GM18861 (cell line): Measurements from ENCODE around the gene ASTN2.

ENCODE experiments used
- ATAC-seq: cut with Tn5 transposase; IDR thresholded peaks from one replicate; pipeline ENCODE4 v1.9.1; 2021; ENCODE audit not compliant: unreplicated experiment

ASTN2 gene

DNA sequence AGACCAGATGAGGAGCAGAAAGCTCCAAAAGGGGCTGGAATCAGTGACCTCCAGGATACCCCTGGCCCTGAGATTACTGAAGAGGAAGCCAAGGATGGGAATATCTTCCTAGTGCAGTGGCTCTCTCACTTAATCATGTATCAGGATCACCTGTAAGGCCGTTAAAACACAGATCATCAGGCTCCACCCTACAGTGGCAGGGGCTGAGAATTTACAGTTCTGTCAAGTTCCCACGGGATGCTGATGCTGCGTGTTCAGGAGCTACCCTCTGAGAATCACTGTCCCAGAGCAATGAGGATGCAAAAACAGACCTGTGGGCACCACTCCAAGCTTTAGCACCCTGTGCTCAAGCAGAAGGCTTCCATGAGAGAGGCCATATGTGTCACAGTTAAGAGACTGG, 291.9 kb downstream of the ASTN2 start:
- no peak for ATAC-seq

DNA sequence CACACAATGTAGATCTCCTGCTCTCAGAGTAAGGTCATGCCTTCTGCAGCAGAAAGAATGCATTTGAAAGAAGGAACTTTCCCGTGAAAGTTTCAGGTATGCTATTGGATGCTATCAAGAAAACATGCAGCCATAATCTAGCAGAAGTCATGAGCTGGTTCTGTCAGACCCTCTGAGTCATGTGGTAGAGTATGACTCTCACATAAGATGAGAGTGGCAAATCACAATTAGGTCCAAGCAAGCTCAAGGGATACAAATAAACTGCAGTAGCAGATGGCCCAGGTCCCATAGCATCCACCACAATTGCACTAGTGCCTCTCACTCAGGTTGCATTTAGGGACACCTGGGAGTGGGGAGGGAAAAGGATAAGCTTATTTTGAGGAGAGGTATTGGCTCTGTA, 292.8 kb downstream of the ASTN2 start:
- ATAC-seq, result no peak

DNA sequence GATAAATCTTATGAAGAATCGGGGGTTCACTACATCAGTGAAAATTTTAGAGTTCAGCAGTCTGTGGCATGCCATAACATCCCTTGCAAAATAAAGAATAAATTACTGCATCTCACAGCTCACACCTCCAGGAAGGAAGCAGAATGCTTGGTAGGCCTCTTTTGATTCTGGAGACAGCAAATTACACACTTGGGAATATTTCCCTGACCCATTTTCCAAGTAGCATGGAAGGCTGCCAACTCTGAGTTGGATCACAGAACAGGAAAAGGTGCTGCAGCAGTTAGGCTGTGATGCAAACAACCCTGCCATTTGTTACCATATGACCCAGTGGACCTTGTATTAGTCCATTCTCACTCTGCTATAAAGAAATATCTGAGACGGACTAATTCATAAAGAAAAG, 293.5 kb downstream of the ASTN2 start:
- no peak for ATAC-seq

DNA sequence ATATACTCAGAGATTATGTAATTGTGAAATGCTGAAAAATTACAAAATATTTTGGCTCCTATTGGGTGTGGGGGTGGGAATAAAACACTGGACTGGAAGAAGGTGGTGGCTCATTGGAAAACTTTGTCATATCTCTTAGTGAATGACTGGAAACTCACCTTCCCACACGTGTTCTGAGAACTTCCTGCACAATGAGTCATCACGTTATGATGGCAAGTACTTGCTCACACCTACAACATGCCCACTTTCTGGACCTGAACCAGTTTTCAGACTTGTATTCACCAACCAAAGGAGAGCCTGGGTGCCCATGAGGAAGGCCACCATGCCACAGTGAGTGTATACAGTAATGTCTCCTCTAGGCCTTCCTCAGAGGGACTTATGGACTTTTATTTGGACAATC, 294.8 kb downstream of the ASTN2 start:
- no peak for ATAC-seq

DNA sequence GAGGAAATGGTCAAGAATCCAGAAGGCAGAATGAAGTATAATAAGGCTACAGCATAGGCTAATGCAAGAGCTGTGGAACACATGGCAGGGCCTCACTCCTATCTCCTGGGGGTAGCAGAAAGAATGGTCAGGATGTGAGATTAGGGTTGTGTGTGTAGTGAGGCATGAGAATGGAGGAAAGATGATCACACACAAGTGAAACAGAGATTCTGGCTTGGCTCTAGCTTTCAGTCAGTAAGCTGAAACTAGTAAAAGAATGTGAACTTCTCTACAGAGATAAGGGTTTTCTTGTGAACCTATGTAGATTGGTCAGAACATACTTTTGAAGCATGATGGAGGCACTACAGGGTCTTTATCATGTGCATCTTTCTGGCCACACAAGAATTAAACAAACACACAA, 298.8 kb downstream of the ASTN2 start:
- no peak for ATAC-seq

DNA sequence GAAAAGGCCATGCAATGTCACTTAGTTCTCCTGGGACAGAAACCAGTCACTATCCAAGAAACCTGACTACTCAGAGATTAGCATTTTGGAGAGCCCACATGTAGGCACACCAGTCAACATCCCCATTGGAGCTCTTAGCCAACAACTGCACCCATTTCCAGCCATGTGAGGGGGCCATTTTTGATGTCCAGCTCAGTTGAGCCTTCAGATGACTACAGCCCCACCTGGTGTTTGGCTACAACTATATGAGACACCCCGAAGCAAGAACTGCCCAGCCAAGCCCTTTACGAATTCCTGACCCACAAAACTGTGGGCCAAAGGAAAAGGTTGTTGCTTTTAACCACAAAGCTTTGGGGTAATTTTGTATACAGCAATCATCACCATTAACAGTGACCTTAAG, 300.1 kb downstream of the ASTN2 start:
- ATAC-seq, result no peak

DNA sequence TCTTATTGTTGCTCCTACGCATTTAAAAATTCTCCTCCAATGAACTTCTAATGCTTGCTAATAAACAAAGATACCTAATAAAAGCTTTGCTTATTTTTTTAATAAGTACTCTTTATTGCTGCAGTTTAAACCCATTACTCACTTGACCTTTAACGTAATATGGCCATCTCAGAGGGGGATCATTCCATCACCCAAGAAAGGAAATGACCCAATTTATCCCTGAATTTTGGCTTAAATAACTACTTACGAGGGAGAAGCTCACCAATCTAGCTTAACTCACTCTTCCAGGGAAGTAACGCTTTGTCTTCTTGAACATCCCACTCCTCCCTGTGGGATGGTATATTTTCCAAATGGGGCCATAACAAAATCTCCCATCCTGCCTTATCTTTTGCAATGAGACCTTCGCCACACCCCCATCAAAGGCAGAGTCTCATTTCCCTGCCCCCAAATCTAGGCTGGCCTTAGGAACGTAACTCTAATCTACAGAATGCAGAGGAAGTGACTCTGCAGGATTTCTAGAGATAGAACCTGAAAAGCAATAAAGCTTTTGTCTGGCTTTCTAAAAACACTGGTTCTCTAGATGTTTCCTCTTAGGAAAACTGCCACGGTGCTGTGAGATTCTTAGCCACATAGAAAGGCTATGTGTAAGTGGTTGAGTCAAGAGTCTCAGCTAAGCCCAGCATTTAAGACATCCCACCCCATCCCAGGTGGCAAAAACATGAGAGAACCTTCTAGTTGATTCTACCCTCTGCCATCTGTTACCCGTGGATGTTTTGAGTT, 310.0 kb downstream of the ASTN2 start:
- no peak for ATAC-seq

DNA sequence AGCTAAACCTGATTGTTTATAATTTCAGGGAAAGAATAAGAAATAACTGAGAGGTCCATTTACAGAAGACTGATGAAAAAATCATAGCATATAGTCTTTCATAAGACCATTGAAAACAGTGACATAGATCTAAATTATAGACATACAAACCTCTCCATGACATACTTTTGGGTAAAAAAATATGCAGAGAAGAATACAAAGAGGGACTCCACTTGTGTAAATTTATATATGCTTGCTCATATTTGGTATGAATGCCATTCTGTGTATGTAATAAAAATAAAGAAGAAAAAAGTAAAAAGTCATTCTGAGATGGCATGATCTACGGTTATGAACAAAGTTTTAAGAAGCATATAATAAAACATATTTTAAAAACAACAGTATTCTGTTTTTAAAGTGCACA, 310.7 kb downstream of the ASTN2 start:
- no peak for ATAC-seq

DNA sequence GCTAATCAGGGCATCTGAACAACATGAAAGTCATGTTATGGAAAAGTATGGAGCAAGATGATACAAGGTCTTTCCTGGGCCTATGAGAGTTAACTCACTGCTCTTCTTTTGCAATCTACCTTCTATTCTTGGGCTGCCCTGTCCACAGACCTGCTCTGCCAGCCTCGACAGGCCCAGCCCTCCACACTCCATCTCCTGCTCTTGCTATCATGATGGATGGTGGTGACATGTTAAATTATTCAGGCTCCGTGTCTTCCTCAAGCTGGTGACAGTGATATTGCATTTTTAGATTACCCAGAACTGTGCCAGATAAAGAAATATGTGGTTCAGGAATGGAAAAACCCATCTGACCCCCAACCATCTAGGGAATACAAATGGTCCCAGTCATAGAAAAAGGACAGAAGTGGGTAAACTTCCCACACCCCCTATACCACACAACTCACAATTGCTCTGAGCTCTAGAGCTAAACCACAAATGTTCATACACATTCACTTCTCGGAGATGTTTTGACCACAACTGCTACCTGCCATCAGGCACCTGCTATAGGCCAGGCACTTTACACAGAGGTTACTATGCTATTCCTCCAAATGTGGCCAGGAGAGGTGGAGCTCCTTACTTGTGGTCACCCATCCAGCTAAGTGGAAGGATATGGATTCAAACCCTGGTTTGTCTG, 311.3 kb downstream of the ASTN2 start:
- ATAC-seq, result no peak

DNA sequence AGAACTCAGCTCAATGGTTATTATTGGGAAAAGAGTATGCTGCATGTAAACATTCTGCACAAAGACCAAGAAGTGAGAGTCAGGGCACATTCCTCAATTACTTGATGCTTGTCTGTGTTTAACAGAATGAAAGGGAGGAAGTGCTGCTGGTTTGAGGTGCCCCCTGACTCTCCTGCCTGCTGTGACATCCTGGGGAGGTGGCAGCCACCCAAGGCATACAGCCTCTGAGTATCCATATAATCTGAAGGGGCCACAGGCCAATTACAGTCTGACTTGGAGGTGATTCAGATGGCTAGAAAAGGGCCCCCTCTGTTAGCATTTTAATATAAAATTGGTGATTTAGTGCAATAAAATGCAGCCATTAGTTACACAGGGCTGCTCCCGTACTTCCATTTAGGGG, 313.8 kb downstream of the ASTN2 start:
- no peak for ATAC-seq

DNA sequence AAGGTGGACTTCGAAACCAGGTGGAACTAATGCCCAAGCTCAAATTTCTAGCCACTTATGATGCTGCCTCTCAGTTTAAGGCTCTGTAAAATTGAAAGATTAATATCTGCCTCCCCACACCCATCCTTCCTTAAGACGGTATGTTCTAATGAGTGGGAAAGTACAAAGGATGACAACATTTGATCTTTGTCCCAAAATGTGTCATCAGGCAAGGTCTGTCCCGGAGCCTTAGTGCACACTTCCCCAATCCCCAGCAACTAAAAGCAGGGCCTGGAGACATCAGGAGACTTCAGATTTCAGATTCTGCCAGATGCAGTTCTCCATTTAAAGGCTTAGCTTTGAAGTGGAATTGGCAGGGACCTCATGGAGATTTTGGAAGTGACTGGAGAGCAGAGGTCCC, 316.5 kb downstream of the ASTN2 start:
- no peak for ATAC-seq

DNA sequence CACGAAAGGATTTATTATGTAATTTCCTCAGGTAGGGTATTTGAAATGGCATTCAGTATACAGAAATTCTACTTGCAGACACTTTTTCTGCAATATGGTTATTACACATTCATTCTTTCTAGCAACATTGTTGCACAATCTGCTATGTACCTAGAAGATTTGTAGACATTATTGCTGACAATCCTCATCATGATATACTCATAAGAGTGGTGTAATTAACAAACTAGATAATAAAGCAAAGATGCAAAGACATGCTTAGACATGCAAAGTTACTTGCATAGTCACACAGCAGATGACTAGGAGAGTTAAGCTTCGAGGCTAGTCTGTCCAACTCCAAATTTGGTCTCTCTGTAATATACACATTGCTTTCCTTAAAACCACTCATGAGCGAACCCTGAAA, 317.1 kb downstream of the ASTN2 start:
- ATAC-seq, result no peak

DNA sequence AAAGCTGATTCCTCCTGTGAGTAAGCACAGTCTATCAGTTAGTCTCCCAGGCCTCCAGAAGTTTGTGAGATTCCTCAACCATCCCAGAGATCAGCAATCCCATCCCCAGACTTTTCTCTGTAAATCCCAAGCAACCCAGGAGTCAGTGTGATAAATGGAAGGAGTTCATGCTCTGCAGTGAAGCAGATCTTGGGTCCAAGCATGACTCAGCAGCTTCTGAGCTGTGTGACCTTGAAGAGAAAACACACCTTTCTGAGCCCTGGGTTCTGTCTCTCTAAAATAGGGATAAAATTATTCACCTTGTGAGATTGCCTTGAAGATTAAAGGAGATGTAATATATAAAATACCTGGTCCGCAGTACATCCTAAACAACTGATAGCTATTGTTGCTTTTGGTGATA, 318.7 kb downstream of the ASTN2 start:
- no peak for ATAC-seq

DNA sequence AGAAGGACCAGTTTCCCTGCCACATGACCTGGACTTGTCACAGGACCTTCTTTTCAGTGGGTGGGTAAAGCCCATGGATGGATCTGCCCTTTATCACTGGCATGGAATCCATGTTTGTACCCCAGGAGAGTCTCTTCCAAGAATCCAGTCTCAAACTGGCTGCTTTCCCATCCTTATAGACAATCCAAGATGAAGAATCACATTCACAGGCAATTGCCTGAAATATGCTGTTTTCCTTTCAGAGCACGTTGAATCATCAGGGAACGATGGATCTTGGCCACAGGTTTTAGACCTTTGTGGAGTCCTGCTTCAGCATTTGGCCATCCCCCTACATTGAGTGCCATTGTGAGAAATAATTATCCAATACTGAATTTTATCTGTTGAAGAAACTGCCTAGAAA, 319.8 kb downstream of the ASTN2 start:
- no peak for ATAC-seq

DNA sequence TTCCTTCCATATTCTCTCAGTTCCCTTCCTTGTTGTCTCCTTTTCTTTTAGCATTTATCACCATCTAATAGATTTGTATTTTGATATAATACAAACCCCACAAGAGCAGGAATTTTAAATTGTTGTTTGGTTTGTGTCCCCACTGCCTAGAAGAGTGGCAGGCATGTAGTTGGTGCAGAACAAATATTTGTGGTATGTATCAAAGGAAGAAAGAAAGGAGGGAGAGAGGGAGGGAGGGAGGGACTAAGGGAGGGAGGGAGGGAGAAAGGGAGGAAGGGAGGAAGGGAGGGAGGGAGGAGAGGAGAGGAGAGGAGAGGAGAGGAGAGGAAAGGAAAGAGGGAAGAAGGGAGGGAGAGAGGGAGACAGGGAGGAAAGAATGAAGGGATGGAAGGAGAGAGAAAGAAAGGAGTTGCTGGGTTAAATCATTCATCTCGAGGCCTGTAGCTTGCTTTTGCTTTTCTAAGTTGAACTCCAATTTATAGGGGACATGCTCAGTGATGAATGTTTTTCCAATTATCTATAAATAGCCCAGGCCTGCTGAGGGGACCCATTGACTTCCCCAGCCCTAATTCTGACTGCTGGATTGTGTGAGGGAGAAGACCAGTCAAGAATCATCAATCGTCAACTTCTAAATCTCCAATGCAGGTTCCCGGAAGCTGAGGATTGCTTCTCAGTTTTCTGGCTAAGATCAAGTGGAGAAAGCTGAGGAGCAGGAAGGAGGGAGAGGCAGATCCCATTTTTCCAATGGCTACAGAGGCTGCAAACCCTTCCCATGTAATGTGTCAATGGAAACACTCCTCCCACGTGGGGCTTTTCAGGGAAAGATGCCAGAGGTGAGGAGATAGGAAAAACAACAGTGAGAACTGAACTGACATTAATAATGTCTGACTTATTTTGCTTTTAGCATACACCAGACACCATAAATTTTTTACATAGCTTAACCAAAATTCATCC, 320.7 kb downstream of the ASTN2 start:
- no peak for ATAC-seq

DNA sequence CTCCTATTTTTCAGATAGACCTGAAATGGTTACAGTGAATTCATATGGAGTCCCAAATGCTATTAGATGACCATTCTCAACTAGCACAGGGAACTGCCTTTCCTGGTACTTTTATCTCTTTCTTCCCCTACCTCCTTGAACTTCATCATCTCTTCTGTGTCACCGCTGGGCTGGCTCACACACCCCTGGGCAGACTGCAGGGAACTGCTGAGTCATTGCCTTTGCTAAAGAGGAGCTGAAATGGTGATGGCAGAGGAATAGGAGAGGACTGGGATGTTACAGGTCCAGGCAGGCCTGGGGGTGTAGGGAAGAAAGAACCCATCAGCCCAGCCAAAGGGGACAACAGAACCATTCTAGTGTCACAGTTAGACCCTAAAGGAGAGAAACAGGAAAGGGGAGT, 322.3 kb downstream of the ASTN2 start:
- ATAC-seq, result no peak

DNA sequence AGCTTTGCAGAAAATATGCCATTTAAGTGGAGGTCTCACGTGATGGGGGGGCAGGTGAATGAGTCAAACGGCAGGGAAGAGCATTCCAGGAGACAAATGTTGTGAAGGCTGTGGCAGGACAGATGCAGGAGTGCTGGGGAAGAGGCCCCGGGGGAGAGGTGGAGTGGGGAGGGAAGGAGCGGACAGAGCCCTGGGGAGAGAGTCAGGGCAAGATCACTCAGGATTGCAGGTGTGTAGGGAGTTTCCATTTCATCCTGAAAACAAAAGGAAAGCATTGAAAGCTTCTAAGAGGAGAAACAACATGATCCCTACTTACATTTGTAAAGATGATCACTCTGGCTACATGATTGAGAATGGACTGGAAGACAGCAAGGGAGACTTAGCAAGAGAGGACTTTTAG, 323.3 kb downstream of the ASTN2 start:
- no peak for ATAC-seq

DNA sequence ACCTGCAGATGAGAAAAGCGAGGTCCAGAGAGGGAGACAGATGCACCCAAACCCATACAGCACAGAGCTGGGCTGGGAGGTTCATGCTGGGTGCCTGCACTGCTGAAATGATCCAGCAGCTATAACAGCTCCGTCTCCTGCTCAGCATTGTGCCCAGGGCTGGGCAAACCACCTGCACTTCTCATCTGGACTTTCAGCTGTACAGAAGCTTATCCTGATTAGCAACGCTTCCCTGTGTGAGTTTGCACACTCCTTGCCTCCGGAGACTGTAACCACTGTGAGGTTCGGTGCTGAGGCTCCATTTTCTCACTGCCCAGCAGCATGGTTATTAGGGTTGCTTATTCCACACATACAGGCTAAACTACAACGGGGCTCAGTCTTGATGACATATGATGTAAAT, 326.1 kb downstream of the ASTN2 start:
- no peak for ATAC-seq

DNA sequence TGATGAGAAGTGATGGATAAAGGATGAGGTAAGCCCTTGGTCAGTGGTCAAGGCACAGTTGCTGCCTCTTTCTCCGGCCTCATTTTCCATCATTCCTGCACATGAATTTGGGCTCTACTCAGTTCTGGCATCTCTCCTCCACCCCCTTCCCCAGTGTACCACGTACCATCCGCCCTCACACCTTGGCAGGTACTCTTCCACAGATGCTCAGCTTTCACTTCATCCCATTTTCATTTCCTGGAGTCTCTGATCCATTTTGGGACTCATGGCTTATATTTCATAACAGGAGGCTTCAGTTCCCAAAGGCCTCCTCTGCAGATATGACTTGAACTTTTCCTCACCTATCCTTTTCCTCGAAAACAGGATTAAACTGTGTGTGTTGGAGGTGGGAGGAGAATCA, 326.7 kb downstream of the ASTN2 start:
- ATAC-seq, result no peak

DNA sequence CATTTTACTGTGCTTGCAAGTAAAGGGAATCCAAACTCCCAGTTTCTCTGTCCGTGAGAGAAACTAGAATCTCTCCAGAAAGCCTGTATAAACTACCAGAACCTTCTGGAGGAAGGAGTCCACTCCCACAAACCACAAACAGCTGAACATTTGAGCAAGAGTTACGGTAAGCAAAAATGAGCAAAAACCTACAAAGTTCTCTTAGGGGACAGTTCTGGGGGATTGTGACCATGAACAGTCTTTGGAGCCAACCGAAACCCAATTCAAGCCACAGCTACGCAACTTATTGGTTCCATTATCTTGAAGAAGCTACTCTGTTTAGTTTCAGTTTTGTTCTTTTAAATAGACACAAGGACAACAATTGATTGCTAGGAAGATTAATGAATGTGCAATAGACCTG, 330.6 kb downstream of the ASTN2 start:
- no peak for ATAC-seq

DNA sequence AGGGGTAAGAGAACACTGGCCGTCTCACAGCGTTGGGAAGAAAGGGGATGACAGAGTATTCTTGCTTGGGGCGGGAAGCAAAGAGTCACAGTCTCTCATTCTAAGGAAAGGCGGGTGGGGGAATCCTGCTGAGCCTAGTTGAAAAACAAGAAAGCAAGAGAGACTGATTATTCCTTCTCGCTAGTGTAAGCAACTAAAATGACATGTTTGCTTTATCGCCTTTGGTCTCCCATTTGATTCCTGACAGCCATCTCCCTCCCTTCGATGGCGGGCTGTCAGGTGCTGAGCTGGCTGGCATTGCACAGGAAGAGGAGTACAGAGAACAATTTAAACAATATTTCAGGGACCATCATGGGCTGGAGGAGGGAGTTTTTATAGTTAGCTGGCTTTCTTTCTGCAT, 331.3 kb downstream of the ASTN2 start:
- ATAC-seq, result no peak
